Tibial artery (tissue), 4 donors: Measurements from ENCODE around the gene DAGLB.
"Not testable (repeated sequence)": the region's sequence is repeated elsewhere in the genome, so short reads cannot be mapped to it uniquely, and the experiment has no call there.

ENCODE experiments used
- DNase-seq, 2 donors: peaks; one replicate each; pipeline ENCODE4 v3.0.0-alpha.2; 2019
- H3K27ac ChIP-seq, 2 donors: fragments of 200-600 bp; sonication (generic) in 1 of 2; 1 replicate in 1 of 2; 2 replicates in 1 of 2; pipeline ENCODE4 v1.5.1; 2018 to 2019; ENCODE audit warnings: mild to moderate bottlenecking in 1 of 2
- H3K27me3 ChIP-seq, 2 donors: fragments of 200-600 bp; sonication (generic) in 1 of 2; one replicate each; pipeline versions ENCODE4 v1.5.1 to v1.6.0; 2016 to 2019
- H3K36me3 ChIP-seq, 3 donors: fragments of 200-600 bp; sonication (generic) in 2 of 3; one replicate each; pipeline ENCODE4 v1.5.1; 2016 to 2019; ENCODE audit warnings: mild to moderate bottlenecking in 2 of 3
- H3K4me1 ChIP-seq, 4 donors: fragments of 200-600 bp; sonication (generic) in 2 of 4; 1 replicate in 3 of 4; 2 replicates in 1 of 4; pipeline ENCODE4 v1.5.1; 2016 to 2019
- H3K4me3 ChIP-seq, 2 donors: fragments of 200-600 bp; sonication (generic) in 1 of 2; 1 replicate in 1 of 2; 2 replicates in 1 of 2; pipeline ENCODE4 v1.5.1; 2018 to 2019; ENCODE audit warnings: mild to moderate bottlenecking in 2 of 2
- H3K9me3 ChIP-seq, 3 donors: fragments of 200-600 bp; sonication (generic) in 1 of 3; one replicate each; pipeline ENCODE4 v1.5.1; 2016 to 2019
- intact Hi-C: fragments of 100-400 bp; cut with DNase I; formaldehyde crosslinking; loops from one replicate; pipeline ENCODE4 v1.15.0; 2023; ENCODE audit warnings: low total_unique reads
- TF ChIP-seq, protein P1 (sequence below), 2 experiments: fragments of 200-600 bp in 1 of 2; fragments of 450-650 bp in 1 of 2; IDR thresholded peaks; one replicate each; pipeline ENCODE4 v1.5.1; 2017 to 2019; ENCODE audit warnings: antibody characterized with exemption in 2 of 2, mild to moderate bottlenecking in 1 of 2, moderate library complexity in 1 of 2

DAGLB gene

DNA sequence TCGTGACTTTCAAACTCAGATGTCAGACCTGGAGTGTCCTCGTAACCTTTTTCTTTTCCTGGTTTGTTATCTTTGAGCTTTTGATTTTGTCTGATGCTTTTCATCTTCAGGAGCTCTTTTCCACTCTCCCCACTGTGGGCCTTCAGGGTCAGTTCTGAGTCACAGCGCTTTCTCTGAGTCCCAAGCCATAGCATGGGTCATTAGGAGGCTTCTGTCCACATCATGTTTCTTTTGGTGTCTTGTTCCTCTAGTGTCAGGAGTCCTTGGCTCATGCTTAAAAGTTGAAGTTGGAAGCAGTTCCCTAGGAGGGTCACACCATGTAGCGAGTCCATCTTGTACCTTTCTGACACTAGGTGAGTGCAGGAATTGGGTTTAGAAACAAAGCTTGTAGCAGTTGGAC, 40.3 kb downstream of the DAGLB start:
- no peak overlapping the region for H3K4me3 ChIP-seq
- no peak overlapping the region for H3K27ac ChIP-seq
- intact Hi-C loops: no loop called here
- no peaks in the 10 kb centered on the region for H3K9me3 ChIP-seq
- TF ChIP-seq, protein P1, sequence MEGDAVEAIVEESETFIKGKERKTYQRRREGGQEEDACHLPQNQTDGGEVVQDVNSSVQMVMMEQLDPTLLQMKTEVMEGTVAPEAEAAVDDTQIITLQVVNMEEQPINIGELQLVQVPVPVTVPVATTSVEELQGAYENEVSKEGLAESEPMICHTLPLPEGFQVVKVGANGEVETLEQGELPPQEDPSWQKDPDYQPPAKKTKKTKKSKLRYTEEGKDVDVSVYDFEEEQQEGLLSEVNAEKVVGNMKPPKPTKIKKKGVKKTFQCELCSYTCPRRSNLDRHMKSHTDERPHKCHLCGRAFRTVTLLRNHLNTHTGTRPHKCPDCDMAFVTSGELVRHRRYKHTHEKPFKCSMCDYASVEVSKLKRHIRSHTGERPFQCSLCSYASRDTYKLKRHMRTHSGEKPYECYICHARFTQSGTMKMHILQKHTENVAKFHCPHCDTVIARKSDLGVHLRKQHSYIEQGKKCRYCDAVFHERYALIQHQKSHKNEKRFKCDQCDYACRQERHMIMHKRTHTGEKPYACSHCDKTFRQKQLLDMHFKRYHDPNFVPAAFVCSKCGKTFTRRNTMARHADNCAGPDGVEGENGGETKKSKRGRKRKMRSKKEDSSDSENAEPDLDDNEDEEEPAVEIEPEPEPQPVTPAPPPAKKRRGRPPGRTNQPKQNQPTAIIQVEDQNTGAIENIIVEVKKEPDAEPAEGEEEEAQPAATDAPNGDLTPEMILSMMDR (IDR thresholded peaks at IDR 0.05): no peak
- no peaks in the 10 kb centered on the region for H3K4me1 ChIP-seq
- no peaks in the 10 kb centered on the region for H3K27me3 ChIP-seq
- DNase-seq: no peak
- H3K36me3 ChIP-seq: peaks cover 79 to 98% (median 97%) of the 10 kb centered on the region in 3 donors

- no peak overlapping the region for H3K27ac ChIP-seq
- no peaks in the 10 kb centered on the region for H3K9me3 ChIP-seq
- peaks cover 83 to 97% (median 95%) of the 10 kb centered on the region in 3 donors for H3K36me3 ChIP-seq
- no peak for DNase-seq
- H3K4me3 ChIP-seq: no peak overlapping the region
- intact Hi-C loops: no loop called here
- H3K27me3 ChIP-seq: no peaks in the 10 kb centered on the region
- peaks cover 0 to 1% (median 0%) of the 10 kb centered on the region in 4 donors for H3K4me1 ChIP-seq
- TF ChIP-seq, protein P1 (IDR thresholded peaks at IDR 0.05): no peak
These were observed 41.6 kb downstream of the DAGLB start for GRCh38 chr7:6406121-6406520.

- Histone ChIP-seq H3K4me3 (no peak overlapping the region), H3K27me3 (no peaks in the 10 kb centered on the region), H3K9me3 (no peaks in the 10 kb centered on the region), H3K4me1 (peaks cover 0 to 23% (median 11%) of the 10 kb centered on the region in 4 donors), H3K36me3 (peaks cover 72 to 86% (median 81%) of the 10 kb centered on the region in 3 donors), H3K27ac (no peak overlapping the region)
- intact Hi-C loops: no loop called here
- TF ChIP-seq, protein P1 (IDR thresholded peaks at IDR 0.05): no peak
- no peak for DNase-seq
These were observed 43.8 kb downstream of the DAGLB start for GRCh38 chr7:6403907-6404306.

GRCh38 chr7:6402741-6403140, 45.0 kb downstream of the DAGLB start:
- Histone ChIP-seq H3K4me1 (peaks cover 0 to 35% (median 20%) of the 10 kb centered on the region in 4 donors), H3K9me3 (no peaks in the 10 kb centered on the region), H3K4me3 (no peak overlapping the region), H3K27ac (no peak overlapping the region), H3K36me3 (peaks cover 63 to 75% (median 70%) of the 10 kb centered on the region in 3 donors), H3K27me3 (no peaks in the 10 kb centered on the region)
- no peak for DNase-seq
- intact Hi-C loops: no loop called here
- TF ChIP-seq, protein P1 (IDR thresholded peaks at IDR 0.05): no peak

- Histone ChIP-seq H3K27me3 (no peaks in the 10 kb centered on the region), H3K9me3 (no peaks in the 10 kb centered on the region), H3K4me1 (peaks cover 0 to 42% (median 26%) of the 10 kb centered on the region in 4 donors), H3K36me3 (peaks cover 56 to 68% (median 64%) of the 10 kb centered on the region in 3 donors), H3K27ac (no peak overlapping the region), H3K4me3 (no peak overlapping the region)
- intact Hi-C loops: no loop called here
- no peak for DNase-seq
- TF ChIP-seq, protein P1 (IDR thresholded peaks at IDR 0.05): no peak
These were observed 45.7 kb downstream of the DAGLB start for GRCh38 chr7:6402041-6402440.

DNA sequence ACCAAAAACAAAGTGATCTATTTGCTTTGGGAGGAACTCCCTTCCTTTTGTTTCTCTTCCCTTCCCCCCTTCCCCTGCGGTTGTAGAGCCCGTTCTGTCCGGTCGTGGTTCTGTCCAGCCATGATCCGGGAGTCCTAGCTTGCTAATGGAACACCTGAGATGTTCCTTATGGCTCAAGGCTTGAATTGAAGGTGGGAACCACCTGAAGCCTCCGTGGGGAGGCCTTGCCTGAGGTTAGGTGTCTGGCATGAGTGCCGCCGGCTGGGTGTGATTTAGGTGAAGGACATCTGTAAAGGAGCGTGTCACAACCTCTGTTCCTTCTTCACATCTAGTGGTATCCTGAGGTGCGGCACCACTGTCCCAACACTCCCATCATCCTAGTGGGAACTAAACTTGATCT, 46.2 kb downstream of the DAGLB start:
- intact Hi-C loops: no loop called here
- H3K27ac ChIP-seq: no peak overlapping the region
- TF ChIP-seq, protein P1 (IDR thresholded peaks at IDR 0.05): no peak

DNA sequence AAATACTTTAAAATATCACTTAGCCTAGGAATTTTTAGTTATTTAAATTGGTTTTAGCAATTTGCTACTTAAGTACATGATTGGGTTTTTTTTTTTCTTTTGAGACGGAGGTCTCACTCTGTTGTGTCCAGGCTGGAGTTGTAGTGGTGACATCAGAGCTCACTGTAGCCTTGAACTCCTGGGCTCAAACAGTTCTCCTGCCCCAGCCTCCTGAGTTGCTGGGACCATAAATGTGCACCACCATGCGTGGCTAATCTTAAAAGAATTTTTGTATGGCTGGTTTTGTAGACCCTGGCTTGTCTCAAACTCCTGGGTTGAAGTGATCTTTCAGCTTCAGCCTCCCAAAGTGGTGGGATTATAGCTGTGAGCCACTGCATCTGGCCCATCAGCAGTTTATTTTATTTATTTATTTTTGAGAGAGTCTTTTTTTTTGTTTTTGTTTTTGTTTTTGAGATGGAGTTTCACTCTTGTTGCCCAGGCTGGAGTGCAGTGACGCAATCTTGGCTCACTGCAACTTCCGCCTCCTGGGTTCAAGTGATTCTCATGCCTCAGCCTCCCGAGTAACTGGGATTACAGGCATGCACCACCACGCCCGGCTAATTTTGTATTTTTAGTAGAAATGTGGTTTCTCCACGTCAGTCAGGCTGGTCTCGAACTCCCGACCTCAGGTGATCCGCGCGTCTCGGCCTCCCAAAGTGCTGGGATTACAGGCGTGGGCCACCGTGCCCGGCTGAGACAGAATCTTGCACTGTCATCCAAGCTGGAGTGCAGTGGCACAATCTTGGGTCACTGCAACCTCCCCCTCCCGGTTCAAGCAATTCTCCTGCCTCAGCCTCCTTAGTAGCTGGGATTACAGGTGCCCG, 47.3 kb downstream of the DAGLB start:
- H3K27ac ChIP-seq, intact Hi-C loops, H3K4me3 ChIP-seq, DNase-seq, H3K27me3 ChIP-seq, H3K9me3 ChIP-seq: not testable (repeated sequence)
- Histone ChIP-seq H3K36me3 (peaks cover 41 to 52% (median 48%) of the 10 kb centered on the region in 3 donors), H3K4me1 (peaks cover 0 to 57% (median 34%) of the 10 kb centered on the region in 4 donors)

More for the DNA sequence above, 46.2 kb downstream of the DAGLB start:
- H3K36me3 ChIP-seq: peaks cover 51 to 63% (median 59%) of the 10 kb centered on the region in 3 donors
- no peak for DNase-seq
- H3K4me1 ChIP-seq: peaks cover 0 to 46% (median 26%) of the 10 kb centered on the region in 4 donors
- no peaks in the 10 kb centered on the region for H3K27me3 ChIP-seq
- no peak overlapping the region for H3K4me3 ChIP-seq
- no peaks in the 10 kb centered on the region for H3K9me3 ChIP-seq
